B cell (primary cell): Measurements from ENCODE around the gene USP22.

Source experiments
- EZH2 ChIP-seq: IDR thresholded peaks from 2 replicates; pipeline ENCODE4 v1.6.1; 2012; ENCODE audit warnings: borderline replicate concordance, low read depth, mild to moderate bottlenecking, moderate library complexity, low read length; ENCODE audit not compliant: insufficient read depth, poor library complexity, severe bottlenecking
- TF ChIP-seq, protein P1 (sequence below): fragments of 200-600 bp; IDR thresholded peaks from one replicate; pipeline ENCODE4 v1.8.0; 2022; ENCODE audit warnings: antibody characterized with exemption, mild to moderate bottlenecking

DNA sequence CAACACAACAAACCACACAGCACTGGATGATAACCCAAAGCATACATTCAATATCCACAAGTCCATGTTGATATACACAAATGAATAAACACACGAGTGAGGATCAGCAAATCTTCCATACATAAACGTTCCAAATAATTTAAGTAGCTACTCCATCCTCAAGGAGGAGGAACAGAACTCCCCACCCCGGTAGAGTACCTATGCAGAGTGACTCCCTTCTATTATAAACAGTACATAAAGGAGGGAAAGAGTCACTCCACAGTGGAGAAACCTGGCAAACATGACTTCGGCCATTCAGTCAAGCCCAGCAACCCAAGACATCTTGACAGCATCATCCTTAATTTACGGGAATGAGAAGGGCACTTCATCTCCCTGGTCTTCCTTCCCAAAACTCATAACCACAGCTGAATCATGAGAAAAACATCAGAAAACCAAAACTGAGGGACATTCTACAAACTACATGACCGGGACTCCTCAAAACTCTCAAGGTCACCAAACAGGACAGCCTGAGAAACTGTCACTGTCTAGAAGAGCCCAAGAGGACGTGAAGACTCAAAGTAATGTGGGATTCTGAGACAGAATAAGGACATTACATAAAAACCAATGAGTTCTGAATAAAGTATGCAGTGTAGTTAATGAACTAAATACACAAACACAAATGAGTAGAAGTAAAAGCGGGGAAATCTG lies 5.6 kb downstream of the USP22 start:
- TF ChIP-seq, protein P1, sequence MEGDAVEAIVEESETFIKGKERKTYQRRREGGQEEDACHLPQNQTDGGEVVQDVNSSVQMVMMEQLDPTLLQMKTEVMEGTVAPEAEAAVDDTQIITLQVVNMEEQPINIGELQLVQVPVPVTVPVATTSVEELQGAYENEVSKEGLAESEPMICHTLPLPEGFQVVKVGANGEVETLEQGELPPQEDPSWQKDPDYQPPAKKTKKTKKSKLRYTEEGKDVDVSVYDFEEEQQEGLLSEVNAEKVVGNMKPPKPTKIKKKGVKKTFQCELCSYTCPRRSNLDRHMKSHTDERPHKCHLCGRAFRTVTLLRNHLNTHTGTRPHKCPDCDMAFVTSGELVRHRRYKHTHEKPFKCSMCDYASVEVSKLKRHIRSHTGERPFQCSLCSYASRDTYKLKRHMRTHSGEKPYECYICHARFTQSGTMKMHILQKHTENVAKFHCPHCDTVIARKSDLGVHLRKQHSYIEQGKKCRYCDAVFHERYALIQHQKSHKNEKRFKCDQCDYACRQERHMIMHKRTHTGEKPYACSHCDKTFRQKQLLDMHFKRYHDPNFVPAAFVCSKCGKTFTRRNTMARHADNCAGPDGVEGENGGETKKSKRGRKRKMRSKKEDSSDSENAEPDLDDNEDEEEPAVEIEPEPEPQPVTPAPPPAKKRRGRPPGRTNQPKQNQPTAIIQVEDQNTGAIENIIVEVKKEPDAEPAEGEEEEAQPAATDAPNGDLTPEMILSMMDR = no peak
- TF ChIP-seq EZH2 = no peak
